SU-DHL-6 (cell line): ENCODE measurements around the gene GALNT9.

Source experiments
- H2AFZ ChIP-seq: fragments of 200-600 bp; sonication (generic); 2 replicates; pipeline ENCODE4 v1.6.1; 2014; ENCODE audit warnings: low read depth, mild to moderate bottlenecking, moderate library complexity, mixed read lengths, antibody characterized with exemption, low read length; ENCODE audit not compliant: severe bottlenecking
- H3F3A ChIP-seq: fragments of 200-600 bp; shearing (Covaris generic); 2 replicates; pipeline ENCODE4 v1.6.0; 2016; ENCODE audit warnings: antibody characterized with exemption, mild to moderate bottlenecking; ENCODE audit not compliant: insufficient read depth
- H3K27ac ChIP-seq: fragments of 200-600 bp; sonication (generic); 2 replicates; pipeline ENCODE4 v1.5.1; 2016; ENCODE audit warnings: low read depth, mild to moderate bottlenecking, low read length, moderate library complexity, mixed read lengths
- H3K27me3 ChIP-seq: fragments of 200-600 bp; sonication (generic), shearing (Covaris generic); 2 replicates; pipeline ENCODE4 v1.6.0; 2014; ENCODE audit warnings: mild to moderate bottlenecking, low read length
- H3K36me3 ChIP-seq: fragments of 200-600 bp; sonication (generic); 2 replicates; pipeline ENCODE4 v1.6.1; 2014; ENCODE audit warnings: mild to moderate bottlenecking, low read length, mixed read lengths
- H3K4me2 ChIP-seq: fragments of 300-600, 200-600 bp; shearing (Covaris generic), sonication (generic); 2 replicates; pipeline ENCODE4 v1.6.0; 2014; ENCODE audit warnings: low read length, low read depth, mild to moderate bottlenecking; ENCODE audit not compliant: poor library complexity, severe bottlenecking
- H3K4me3 ChIP-seq: fragments of 200-600 bp; sonication (generic); 2 replicates; pipeline ENCODE4 v1.5.1; 2014; ENCODE audit warnings: antibody characterized with exemption, low read length, mild to moderate bottlenecking, mixed read lengths; ENCODE audit not compliant: insufficient read depth, poor library complexity, severe bottlenecking
- H3K79me2 ChIP-seq: fragments of 200-600 bp; sonication (generic); 2 replicates; pipeline ENCODE4 v1.6.1; 2014; ENCODE audit warnings: mild to moderate bottlenecking, low read length, moderate library complexity; ENCODE audit not compliant: insufficient read depth
- H3K9ac ChIP-seq: fragments of 200-600 bp; sonication (generic); 2 replicates; pipeline ENCODE4 v1.7.0; 2014; ENCODE audit warnings: mild to moderate bottlenecking, low read length
- H3K9me2 ChIP-seq: fragments of 200-600 bp; sonication (generic); replicated peaks from 2 replicates; pipeline ENCODE4 v1.6.1; 2014; ENCODE audit warnings: low read length; ENCODE audit not compliant: insufficient read depth
- H3K9me3 ChIP-seq: fragments of 200-600 bp; sonication (generic); 2 replicates; pipeline ENCODE4 v1.6.1; 2014; ENCODE audit warnings: low read length, mixed read lengths; ENCODE audit not compliant: insufficient read depth
- H4K20me1 ChIP-seq: fragments of 200-600 bp; sonication (generic); 2 replicates; pipeline ENCODE4 v1.6.1; 2014; ENCODE audit warnings: low read depth, mild to moderate bottlenecking, antibody characterized with exemption, low read length, moderate library complexity, mixed read lengths
- EZH2phosphoT487 ChIP-seq: fragments of 200-600 bp; sonication (generic), shearing (Covaris generic); conservative IDR thresholded peaks from 2 replicates; pipeline ENCODE4 v1.6.1; 2018; ENCODE audit warnings: mild to moderate bottlenecking, antibody characterized with exemption, low read length, moderate library complexity, mixed read lengths
- TF ChIP-seq, protein P1 (sequence below): fragments of 200-600 bp; sonication (generic); IDR thresholded peaks from one replicate; pipeline ENCODE4 v1.5.1; 2017; ENCODE audit warnings: antibody characterized with exemption, mild to moderate bottlenecking, low read length, moderate library complexity; ENCODE audit not compliant: insufficient read depth, poor library complexity, severe bottlenecking

Gene GALNT9

GRCh38 chr12:132152411-132152821 is 177.0 kb downstream of the GALNT9 start:
- H3K27ac ChIP-seq = no peak overlapping the region
- peaks cover 16% of the 10 kb centered on the region; the same call in 1 of the 2 replicates for H3K9me3 ChIP-seq
- no peaks in the 10 kb centered on the region for H3K9me2 ChIP-seq
- no peaks in the 10 kb centered on the region; the same call in 1 of the 2 replicates for H3K79me2 ChIP-seq
- H3K4me3 ChIP-seq = no peak overlapping the region
- H3K9ac ChIP-seq = no peak overlapping the region
- TF ChIP-seq EZH2phosphoT487 = no peak
- TF ChIP-seq, protein P1, sequence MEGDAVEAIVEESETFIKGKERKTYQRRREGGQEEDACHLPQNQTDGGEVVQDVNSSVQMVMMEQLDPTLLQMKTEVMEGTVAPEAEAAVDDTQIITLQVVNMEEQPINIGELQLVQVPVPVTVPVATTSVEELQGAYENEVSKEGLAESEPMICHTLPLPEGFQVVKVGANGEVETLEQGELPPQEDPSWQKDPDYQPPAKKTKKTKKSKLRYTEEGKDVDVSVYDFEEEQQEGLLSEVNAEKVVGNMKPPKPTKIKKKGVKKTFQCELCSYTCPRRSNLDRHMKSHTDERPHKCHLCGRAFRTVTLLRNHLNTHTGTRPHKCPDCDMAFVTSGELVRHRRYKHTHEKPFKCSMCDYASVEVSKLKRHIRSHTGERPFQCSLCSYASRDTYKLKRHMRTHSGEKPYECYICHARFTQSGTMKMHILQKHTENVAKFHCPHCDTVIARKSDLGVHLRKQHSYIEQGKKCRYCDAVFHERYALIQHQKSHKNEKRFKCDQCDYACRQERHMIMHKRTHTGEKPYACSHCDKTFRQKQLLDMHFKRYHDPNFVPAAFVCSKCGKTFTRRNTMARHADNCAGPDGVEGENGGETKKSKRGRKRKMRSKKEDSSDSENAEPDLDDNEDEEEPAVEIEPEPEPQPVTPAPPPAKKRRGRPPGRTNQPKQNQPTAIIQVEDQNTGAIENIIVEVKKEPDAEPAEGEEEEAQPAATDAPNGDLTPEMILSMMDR = no peak
- H3K36me3 ChIP-seq = peaks cover 14% of the 10 kb centered on the region
- no peaks in the 10 kb centered on the region for H3K27me3 ChIP-seq
- H3F3A ChIP-seq = peaks cover 13% of the 10 kb centered on the region
- H2AFZ ChIP-seq = no peak overlapping the region
- no peaks in the 10 kb centered on the region for H4K20me1 ChIP-seq
- H3K4me2 ChIP-seq = no peak overlapping the region

- no peak overlapping the region for H2AFZ ChIP-seq
Measured at GRCh38 chr12:132151766-132152410, 177.5 kb downstream of the GALNT9 start.

GRCh38 chr12:132151145-132151765 is 178.1 kb downstream of the GALNT9 start:
- peaks cover 8% of the 10 kb centered on the region; the same call in 1 of the 2 replicates for H3K79me2 ChIP-seq
- no peak overlapping the region for H3K4me3 ChIP-seq
- no peak for TF ChIP-seq EZH2phosphoT487
- TF ChIP-seq, protein P1 = no peak
- H4K20me1 ChIP-seq = no peaks in the 10 kb centered on the region
- peaks cover 5% of the 10 kb centered on the region; the same call in 1 of the 2 replicates for H3K9me3 ChIP-seq
- no peak overlapping the region for H3K27ac ChIP-seq
- H3F3A ChIP-seq = peaks cover 2% of the 10 kb centered on the region; the same call in 1 of the 2 replicates
- H3K27me3 ChIP-seq = no peaks in the 10 kb centered on the region
- H3K9me2 ChIP-seq = no peaks in the 10 kb centered on the region
- H3K36me3 ChIP-seq = 0 out of 2 replicates have a peak, but pooled peaks cover 4% of the 10 kb centered on the region
- no peak overlapping the region for H2AFZ ChIP-seq
- no peak overlapping the region for H3K9ac ChIP-seq
- no peak overlapping the region for H3K4me2 ChIP-seq

More at GRCh38 chr12:132151766-132152410, 177.5 kb downstream of the GALNT9 start:
- Histone ChIP-seq H3K79me2 (peaks cover 5% of the 10 kb centered on the region; the same call in 1 of the 2 replicates), H3K9me3 (peaks cover 12% of the 10 kb centered on the region; the same call in 1 of the 2 replicates), H3F3A (peaks cover 9% of the 10 kb centered on the region), H3K4me3 (no peak overlapping the region), H3K4me2 (no peak overlapping the region), H3K27me3 (no peaks in the 10 kb centered on the region), H3K36me3 (peaks cover 10% of the 10 kb centered on the region), H3K9ac (no peak overlapping the region), H3K9me2 (no peaks in the 10 kb centered on the region), H3K27ac (no peak overlapping the region), H4K20me1 (no peaks in the 10 kb centered on the region)
- TF ChIP-seq, protein P1 = no peak
- TF ChIP-seq EZH2phosphoT487 = no peak
